NT2/D1 (cell line): ENCODE measurements around the gene SLC6A20.

Experiments
- SUZ12 ChIP-seq: IDR thresholded peaks from 2 replicates; pipeline ENCODE4 v1.6.1; 2011; ENCODE audit not compliant: insufficient read length, insufficient read depth; ENCODE audit errors: extremely low read depth
- YY1 ChIP-seq: IDR thresholded peaks from 2 replicates; pipeline ENCODE4 v1.6.1; 2011; ENCODE audit not compliant: insufficient read length, insufficient read depth
- ZNF274 ChIP-seq: IDR thresholded peaks from 2 replicates; pipeline ENCODE4 v1.6.1; 2011; ENCODE audit warnings: mild to moderate bottlenecking, low read depth, low read length

DNA sequence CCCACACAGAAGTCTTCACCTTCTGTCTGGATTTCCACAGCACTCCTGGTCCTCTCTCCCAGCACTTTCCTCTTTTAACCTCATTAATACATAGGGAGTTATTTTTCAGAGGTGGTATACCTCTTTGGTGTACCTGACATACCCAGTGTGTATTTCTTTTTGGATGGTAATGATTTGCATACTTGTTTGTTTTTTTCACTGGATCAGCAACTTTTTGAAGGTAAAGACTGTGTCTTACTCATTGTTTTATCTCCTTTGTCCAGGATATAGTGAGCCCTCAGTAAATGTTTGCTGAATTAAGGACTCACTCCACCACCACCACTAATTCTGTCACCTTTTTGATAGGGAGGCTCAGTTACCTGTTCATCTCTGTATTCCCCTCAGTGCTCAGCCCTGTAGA, 55.1 kb downstream of the SLC6A20 start:
- no peak for TF ChIP-seq SUZ12
- TF ChIP-seq YY1: no peak
- TF ChIP-seq ZNF274: no peak
